Hepatic stellate cell (primary cell): ENCODE results near the gene SUCLG1.
"Not testable (repeated sequence)": the region's sequence is repeated elsewhere in the genome, so short reads cannot be mapped to it uniquely, and the experiment has no call there.

Experiments
- DNase-seq: peaks from one replicate; pipeline ENCODE4 v3.0.0; 2011; ENCODE audit warnings: low spot score

Gene SUCLG1

GRCh38 chr2:84421197-84421596, 37.9 kb downstream of the SUCLG1 start:
- DNase-seq = no peak

- no peak for DNase-seq
These were observed 41.5 kb downstream of the SUCLG1 start for GRCh38 chr2:84417453-84418145.

- no peak for DNase-seq
These were observed 49.5 kb downstream of the SUCLG1 start for GRCh38 chr2:84409531-84409930.

GRCh38 chr2:84402111-84402510, 57.0 kb downstream of the SUCLG1 start:
- not testable (repeated sequence) for DNase-seq

- DNase-seq = not testable (repeated sequence)
These were observed 59.2 kb downstream of the SUCLG1 start for GRCh38 chr2:84399839-84400238.

GRCh38 chr2:84395820-84396219, 63.3 kb downstream of the SUCLG1 start:
- DNase-seq = peak; percentile 58

- no peak for DNase-seq
These were observed 64.5 kb downstream of the SUCLG1 start for GRCh38 chr2:84394628-84395027.

- peak; percentile 44 for DNase-seq
These were observed 65.3 kb downstream of the SUCLG1 start for GRCh38 chr2:84393829-84394228.

- DNase-seq = no peak
These were observed 69.3 kb downstream of the SUCLG1 start for GRCh38 chr2:84389794-84390193.

GRCh38 chr2:84388921-84389490, 70.1 kb downstream of the SUCLG1 start:
- no peak for DNase-seq

- peak; percentile 29 for DNase-seq
These were observed 70.9 kb downstream of the SUCLG1 start for GRCh38 chr2:84388133-84388532.

GRCh38 chr2:84386336-84387040, 72.6 kb downstream of the SUCLG1 start:
- DNase-seq = no peak

- no peak for DNase-seq
These were observed 75.8 kb downstream of the SUCLG1 start for GRCh38 chr2:84383271-84383670.

- no peak for DNase-seq
These were observed 78.2 kb downstream of the SUCLG1 start for GRCh38 chr2:84380875-84381274.

GRCh38 chr2:84378960-84379359, 80.1 kb downstream of the SUCLG1 start:
- no peak for DNase-seq

GRCh38 chr2:84375020-84375419, 84.1 kb downstream of the SUCLG1 start:
- no peak for DNase-seq

- DNase-seq = no peak
These were observed 85.2 kb downstream of the SUCLG1 start for GRCh38 chr2:84373866-84374265.
